IMR-90 (cell line): ENCODE data around the gene RFX4. TPM values are rescaled to one million over a fixed set of nuclear protein-coding genes. Genes with fewer than 3 reads are reported as not detected.

Experiments
- ATAC-seq: fragments of 200-7000 bp; cut with Tn5 transposase; 2 replicates; pipeline ENCODE4 v1.9.1; 2020; ENCODE audit warnings: low read depth, mild to moderate bottlenecking, moderate library complexity
- BruUV-seq: library from RNA; stranded (reverse); fragments of 400-500 nt; replicated peaks from 2 replicates; lab custom pipeline; 2021; lab: Mats Ljungman, UMichigan
- CTCF ChIA-PET: fragments of 300-600 bp; formaldehyde crosslinking; extraction: SDS; loops from one replicate; lab custom pipeline; 2021; ENCODE audit warnings: antibody characterized with exemption; lab: Yijun Ruan, JAX
- POLR2A ChIA-PET: fragments of 300-600 bp; sonication (Branson Sonifier 250); formaldehyde crosslinking; loops from one replicate; lab custom pipeline; 2022; ENCODE audit warnings: antibody characterized with exemption; ENCODE audit not compliant: unreplicated experiment; lab: Charles Lee
- DNase-seq: peaks from one replicate; pipeline ENCODE4 v3.0.0; 2013
- H2AFZ ChIP-seq: replicated peaks from 2 replicates; pipeline ENCODE3; 2013; ENCODE audit warnings: low read length, mild to moderate bottlenecking; ENCODE audit not compliant: poor library complexity
- H2AK5ac ChIP-seq: 2 replicates; pipeline ENCODE4 v1.6.1; 2013; ENCODE audit warnings: low read depth, low read length, inconsistent platforms
- H2AK9ac ChIP-seq: replicated peaks from 2 replicates; pipeline ENCODE3; 2013; ENCODE audit warnings: mild to moderate bottlenecking, low read depth, low read length, moderate library complexity; ENCODE audit not compliant: poor library complexity
- H2BK120ac ChIP-seq: 2 replicates; pipeline ENCODE4 v1.6.1; 2013; ENCODE audit warnings: low read depth, low read length, inconsistent platforms
- H2BK15ac ChIP-seq: 3 replicates; pipeline ENCODE4 v1.6.1; 2013; ENCODE audit warnings: low read depth, low read length, inconsistent platforms
- H2BK20ac ChIP-seq: 2 replicates; pipeline ENCODE4 v1.6.1; 2013; ENCODE audit warnings: low read depth, mild to moderate bottlenecking, inconsistent platforms, low read length, moderate library complexity
- H2BK5ac ChIP-seq: 2 replicates; pipeline ENCODE4 v1.6.1; 2013; ENCODE audit warnings: mild to moderate bottlenecking, low read depth, low read length, inconsistent platforms; ENCODE audit not compliant: poor library complexity, severe bottlenecking
- H3K14ac ChIP-seq: replicated peaks from 2 replicates; pipeline ENCODE4 v1.6.1; 2013; ENCODE audit warnings: low read depth, low read length, inconsistent platforms
- H3K18ac ChIP-seq: 2 replicates; pipeline ENCODE4 v1.6.1; 2013; ENCODE audit warnings: low read depth, low read length, control low read depth
- H3K23ac ChIP-seq: 2 replicates; pipeline ENCODE4 v1.6.1; 2013; ENCODE audit warnings: low read depth, low read length, inconsistent platforms
- H3K27ac ChIP-seq: 2 replicates; pipeline ENCODE4 v1.5.1; 2013; ENCODE audit warnings: mild to moderate bottlenecking, control low read depth, low read length; ENCODE audit not compliant: insufficient read depth
- H3K27me3 ChIP-seq: 2 replicates; pipeline ENCODE4 v1.6.1; 2013; ENCODE audit warnings: low read length; ENCODE audit not compliant: control insufficient read depth, insufficient read depth
- H3K36me3 ChIP-seq: 2 replicates; pipeline ENCODE4 v1.6.1; 2013; ENCODE audit warnings: low read length, mixed read lengths; ENCODE audit not compliant: control insufficient read depth, insufficient read depth
- H3K4ac ChIP-seq: 2 replicates; pipeline ENCODE4 v1.6.1; 2013; ENCODE audit warnings: low read depth, low read length, inconsistent platforms
- H3K4me1 ChIP-seq: 2 replicates; pipeline ENCODE4 v1.6.1; 2013; ENCODE audit warnings: low read length, mixed read lengths; ENCODE audit not compliant: control insufficient read depth, insufficient read depth
- H3K4me2 ChIP-seq: 2 replicates; pipeline ENCODE4 v1.6.1; 2013; ENCODE audit warnings: low read depth, mild to moderate bottlenecking, control low read depth, low read length, moderate library complexity
- H3K4me3 ChIP-seq: 2 replicates; pipeline ENCODE4 v1.5.1; 2013; ENCODE audit warnings: low read depth, mild to moderate bottlenecking, control low read depth, low read length, moderate library complexity; ENCODE audit not compliant: insufficient read depth
- H3K56ac ChIP-seq: 2 replicates; pipeline ENCODE4 v1.6.1; 2013; ENCODE audit warnings: low read length, inconsistent platforms; ENCODE audit not compliant: insufficient read depth; ENCODE audit errors: extremely low read depth
- H3K79me1 ChIP-seq, 2 experiments: 2 replicates each; pipeline ENCODE4 v1.6.1; 2013; ENCODE audit warnings: low read length in 2 of 2, inconsistent platforms in 1 of 2, low read depth in 1 of 2
- H3K9ac ChIP-seq: 2 replicates; pipeline ENCODE4 v1.6.1; 2013; ENCODE audit warnings: low read depth, low read length, control low read depth
- H3K9me1 ChIP-seq: 2 replicates; pipeline ENCODE4 v1.6.1; 2013; ENCODE audit warnings: low read length, inconsistent platforms; ENCODE audit not compliant: insufficient read depth
- H3K9me3 ChIP-seq: 2 replicates; pipeline ENCODE4 v1.6.1; 2013; ENCODE audit warnings: low read length; ENCODE audit not compliant: control insufficient read depth, insufficient read depth
- H4K20me1 ChIP-seq: 2 replicates; pipeline ENCODE4 v1.6.1; 2013; ENCODE audit warnings: low read length, inconsistent platforms; ENCODE audit not compliant: insufficient read depth
- H4K5ac ChIP-seq: 2 replicates; pipeline ENCODE4 v1.6.1; 2013; ENCODE audit warnings: mild to moderate bottlenecking, low read depth, low read length, control low read depth
- H4K8ac ChIP-seq, 2 experiments: 2 replicates each; pipeline ENCODE4 v1.6.1; 2013; ENCODE audit warnings: low read depth in 2 of 2, low read length in 2 of 2, control low read depth in 1 of 2, inconsistent platforms in 1 of 2
- H4K91ac ChIP-seq: 2 replicates; pipeline ENCODE4 v1.6.1; 2013; ENCODE audit warnings: low read depth, low read length, inconsistent platforms; ENCODE audit not compliant: insufficient read depth
- BHLHE40 ChIP-seq: fragments of 150-350 bp; IDR thresholded peaks from 2 replicates; pipeline ENCODE4 v1.6.1; 2016; ENCODE audit warnings: mild to moderate bottlenecking, low read depth, low read length
- FOS ChIP-seq: fragments of 150-350 bp; IDR thresholded peaks from 2 replicates; pipeline ENCODE4 v1.6.1; 2016; ENCODE audit warnings: low read depth, low read length
- MAFK ChIP-seq: IDR thresholded peaks from 2 replicates; pipeline ENCODE4 v1.6.1; 2012; ENCODE audit warnings: low read depth, low read length, improper control_type of control experiment
- RCOR1 ChIP-seq: IDR thresholded peaks from 2 replicates; pipeline ENCODE4 v1.6.1; 2012; ENCODE audit warnings: mild to moderate bottlenecking, low read length, improper control_type of control experiment; ENCODE audit not compliant: insufficient replicate concordance
- WGBS, 2 experiments: methylation state at CpG; one replicate each; pipeline versions ENCODE4 v1.1.5 to v1.1.7; 2013; ENCODE audit warnings: missing lambda C conversion rate in 2 of 2; ENCODE audit not compliant: insufficient read length in 1 of 2; ENCODE audit errors: extremely low coverage in 2 of 2; 5-methylcytosine and 5-hydroxymethylcytosine counted together
- dilution Hi-C: fragments of 300-500 bp; cut with HindIII; formaldehyde crosslinking; loops from one replicate; pipeline ENCODE4 v1.14.3; 2018; ENCODE audit warnings: low sequenced_read_pairs; ENCODE audit not compliant: unreplicated experiment
- in situ Hi-C: fragments of 300-500 bp; cut with MboI; formaldehyde crosslinking; loops from 3 replicates; pipeline ENCODE4 v1.14.3; 2019; ENCODE audit warnings: low sequenced_read_pairs, inconsistent platforms, mixed read lengths
- intact Hi-C: fragments of 100-400 bp; cut with micrococcal nuclease; formaldehyde crosslinking; loops from 2 replicates; pipeline ENCODE4 v1.10.0; 2022
- polyA plus RNA-seq, 3 experiments: library from polyadenylated mRNA; depleted of rRNA; stranded (reverse); fragments of >200 nt; gene quantifications; 2 replicates each; pipeline ENCODE4 v1.2.3, GENCODE V29; 2012; ENCODE audit warnings: low replicate concordance in 1 of 3
- total RNA-seq: library from RNA; depleted of rRNA; stranded (reverse); fragments of >200 nt; gene quantifications from 2 replicates; pipeline ENCODE4 v1.2.3, GENCODE V29; 2012

The RFX4 gene
- total and polyA plus RNA-seq, 2 of the 4 experiments (the other 2 are of a cell fraction) = not detected

GRCh38 chr12:106780010-106780631, 197.3 kb downstream of the RFX4 start:
- Histone ChIP-seq H4K8ac (no peak overlapping the region), H3K36me3 (peaks cover 5% of the 10 kb centered on the region), H3K4me3 (no peak overlapping the region), H4K5ac (no peak overlapping the region), H3K4me1 (peaks cover 3% of the 10 kb centered on the region), H2BK120ac (no peak overlapping the region), H2AK9ac (no peak overlapping the region), H3K27ac (no peak overlapping the region), H3K9ac (no peak overlapping the region), H3K9me3 (no peaks in the 10 kb centered on the region), H4K91ac (no peak overlapping the region), H3K27me3 (no peaks in the 10 kb centered on the region), H2BK5ac (no peak overlapping the region), H3K4me2 (no peak overlapping the region), H2AK5ac (no peak overlapping the region), H2BK20ac (no peak overlapping the region), H3K79me1 (peaks cover 38 to 62% of the 10 kb centered on the region in 2 experiments), H3K18ac (no peak overlapping the region), H3K9me1 (no peaks in the 10 kb centered on the region), H2AFZ (no peak overlapping the region), H3K14ac (no peak overlapping the region), H4K20me1 (peaks cover 5% of the 10 kb centered on the region; the same call in 1 of the 2 replicates), H3K56ac (no peak overlapping the region), H3K4ac (no peak overlapping the region), H2BK15ac (no peak overlapping the region), H3K23ac (no peak overlapping the region)
- in situ Hi-C loops (no loop called here), intact Hi-C loops (no loop called here), dilution Hi-C loops (no loop called here)
- CTCF ChIA-PET = no interaction called here
- BruUV-seq = no TSS peak
- WGBS, 2 experiments = no CpG with 5 or more reads among the region's 3 CpGs
- TF ChIP-seq MAFK (0 out of 2 replicates have a peak, but pooled peaks have one; percentile 29), BHLHE40 (peak; percentile 35; the same call in 1 of the 2 replicates), FOS (peak; percentile 87), RCOR1 (no peak)
- DNase-seq = peak; percentile 70
- POLR2A ChIA-PET = no interaction called here
- ATAC-seq = peak; percentile 59
